ENCODE results near the gene MYH13. TPM values are rescaled to one million over a fixed set of nuclear protein-coding genes. Genes with fewer than 3 reads are reported as not detected.

The MYH13 gene
- total RNA-seq, 1 experiment from 2014 or later, result not detected

- Mint-ChIP-seq H3K9me3 (no peaks in the 10 kb centered on the region), H3K4me1 (peaks cover 12% of the 10 kb centered on the region), H3K27ac (no peak overlapping the region), H3K36me3 (no peaks in the 10 kb centered on the region), H3K27me3 (ENCODE audit: low read depth) (no peaks in the 10 kb centered on the region; the same call in 1 of the 2 replicates), H3K4me3 (no peak overlapping the region)
- TF ChIP-seq ZNF423 (CRISPR knock-in tag; IDR thresholded peaks at IDR 0.05) (no peak), RORB (CRISPR knock-in tag; IDR thresholded peaks at IDR 0.05) (no peak), SMAD4 (CRISPR knock-in tag; IDR thresholded peaks at IDR 0.05) (no peak), JUN (CRISPR knock-in tag; IDR thresholded peaks at IDR 0.05) (no peak), ZNF317 (CRISPR knock-in tag; IDR thresholded peaks at IDR 0.05; ENCODE audit: borderline replicate concordance, low read depth) (no peak), FOXK1 (CRISPR knock-in tag; IDR thresholded peaks at IDR 0.05) (no peak), TP53 (CRISPR knock-in tag; IDR thresholded peaks at IDR 0.05) (no peak), ZBTB43 (CRISPR knock-in tag; IDR thresholded peaks at IDR 0.05) (no peak), FOXJ3 (CRISPR knock-in tag; IDR thresholded peaks at IDR 0.05; ENCODE audit: borderline replicate concordance) (no peak), AFF4 (CRISPR knock-in tag; IDR thresholded peaks at IDR 0.05; ENCODE audit: borderline replicate concordance) (no peak)
- no peak for DNase-seq (ENCODE audit: low spot score)
- ATAC-seq, result no peak
- ChIA-PET POLR2A (no interaction called here), CTCF (interaction anchor here (1.2 kb wide), 1 partner anchor 324 kb away, joined by 5 read pairs; no protein-coding TSS in a partner anchor)
Observed at GRCh38 chr17:10290041-10290440, 82.8 kb downstream of the MYH13 start.

- peak; percentile 69; the same call in 1 of the 2 replicates for ATAC-seq
- ChIA-PET POLR2A (no interaction called here), CTCF (interaction anchor here (0.8 to 1.9 kb wide), 6 partner anchors 9 to 331 kb away, joined by 3 to 9 read pairs (median 3); no protein-coding TSS in a partner anchor)
- H3K36me3 Mint-ChIP-seq, result no peaks in the 10 kb centered on the region
- H3K9me3 Mint-ChIP-seq, result no peaks in the 10 kb centered on the region
- H3K4me1 Mint-ChIP-seq, result no peaks in the 10 kb centered on the region
- DNase-seq (ENCODE audit: low spot score), result no peak
- no peak overlapping the region for H3K27ac Mint-ChIP-seq
- no peaks in the 10 kb centered on the region for H3K27me3 Mint-ChIP-seq (ENCODE audit: low read depth)
- no peak for TF ChIP-seq PRRX2 (CRISPR knock-in tag; IDR thresholded peaks at IDR 0.05)
- H3K4me3 Mint-ChIP-seq, result no peak overlapping the region
Observed at GRCh38 chr17:10286324-10286723, 86.5 kb downstream of the MYH13 start.

- CTCF ChIA-PET, result interaction anchor here (0.8 to 1.9 kb wide), 4 partner anchors 10 to 332 kb away, joined by 3 to 9 read pairs (median 3); no protein-coding TSS in a partner anchor
- no peak for ATAC-seq
- TF ChIP-seq RELA (CRISPR knock-in tag; IDR thresholded peaks at IDR 0.05; ENCODE audit: borderline replicate concordance), result no peak
- TF ChIP-seq AFF4 (CRISPR knock-in tag; IDR thresholded peaks at IDR 0.05; ENCODE audit: borderline replicate concordance), result no peak
- no peak for TF ChIP-seq ZNF138 (CRISPR knock-in tag; conservative IDR thresholded peaks at IDR 0.05)
- TF ChIP-seq ESRRA (CRISPR knock-in tag; IDR thresholded peaks at IDR 0.05; ENCODE audit: borderline replicate concordance), result no peak
- no peak for TF ChIP-seq MXD4 (CRISPR knock-in tag; IDR thresholded peaks at IDR 0.05; ENCODE audit: borderline replicate concordance)
- TF ChIP-seq ETV6 (CRISPR knock-in tag; IDR thresholded peaks at IDR 0.05), result no peak
- no peak for TF ChIP-seq STAT6 (CRISPR knock-in tag; conservative IDR thresholded peaks at IDR 0.05; ENCODE audit: low read depth)
- no peak for TF ChIP-seq ATF6 (CRISPR knock-in tag; IDR thresholded peaks at IDR 0.05)
- TF ChIP-seq CREB1 (CRISPR knock-in tag; IDR thresholded peaks at IDR 0.05), result no peak
Observed at GRCh38 chr17:10285896-10286295, 86.9 kb downstream of the MYH13 start.

More at GRCh38 chr17:10285896-10286295, 86.9 kb downstream of the MYH13 start:
- H3K9me3 Mint-ChIP-seq, result no peaks in the 10 kb centered on the region
- no peak for DNase-seq (ENCODE audit: low spot score)
- H3K27ac Mint-ChIP-seq, result no peak overlapping the region
- no peaks in the 10 kb centered on the region for H3K4me1 Mint-ChIP-seq
- no peaks in the 10 kb centered on the region for H3K36me3 Mint-ChIP-seq
- no peak overlapping the region for H3K4me3 Mint-ChIP-seq
- no peaks in the 10 kb centered on the region for H3K27me3 Mint-ChIP-seq (ENCODE audit: low read depth)
- POLR2A ChIA-PET, result no interaction called here
